ENCODE data around the gene NPR3. TPM values are rescaled to one million over a fixed set of nuclear protein-coding genes. Genes with fewer than 3 reads are reported as not detected.

Gene NPR3
- polyA plus RNA-seq, 1 of the 3 experiments (the other 2 are of a cell fraction), result 35.8 TPM

GRCh38 chr5:32812399-32812798, 101.3 kb downstream of the NPR3 start:
- 53% methylated on average over 4 of the region's 5 CpGs for WGBS (ENCODE audit: low lambda C conversion rate)
- DNase-seq, result no peak

GRCh38 chr5:32814141-32814540, 103.0 kb downstream of the NPR3 start:
- H3K9me2 ChIP-seq, result no peaks in the 10 kb centered on the region
- H4K20me1 ChIP-seq (ENCODE audit: insufficient read depth), result no peaks in the 10 kb centered on the region
- peaks cover 35% of the 10 kb centered on the region for H3F3A ChIP-seq (replicated peaks; ENCODE audit: insufficient read depth)
- no peak overlapping the region for H3K9ac ChIP-seq
- H3K4me1 ChIP-seq (ENCODE audit: control insufficient read depth in 1 of 2, insufficient read depth in 2 of 2, low read depth in 1 of 2, low read length in 1 of 2), result peaks cover 0 to 14% of the 10 kb centered on the region in 2 experiments; a peak in 1 of 4 replicates
- no peaks in the 10 kb centered on the region for H3K79me2 ChIP-seq (ENCODE audit: insufficient read depth)
- no peak overlapping the region for H3K4me2 ChIP-seq
- CTCF ChIA-PET, result no interaction called here
- TF ChIP-seq RCOR1 (IDR thresholded peaks at IDR 0.05; ENCODE audit: low read length) (no peak), TAF1 (IDR thresholded peaks at IDR 0.05; ENCODE audit: borderline replicate concordance, low read depth, low read length) (no peak), GATA2 (CRISPR knock-in tag; IDR thresholded peaks at IDR 0.05) (no peak), JUND (IDR thresholded peaks at IDR 0.05) (no peak), ELF1 (IDR thresholded peaks at IDR 0.05) (no peak), IRF3 (IDR thresholded peaks at IDR 0.05; ENCODE audit: low read depth, low read length) (no peak), CHD2 (IDR thresholded peaks at IDR 0.05; ENCODE audit: low read length, partially characterized antibody) (no peak), POLR2AphosphoS5 (IDR thresholded peaks at IDR 0.05; ENCODE audit: low read depth, low read length) (no peak)
- H3K27me3 ChIP-seq (ENCODE audit: insufficient read depth), result no peaks in the 10 kb centered on the region
- peaks cover 0 to 3% of the 10 kb centered on the region in 2 experiments for H3K36me3 ChIP-seq (replicated peaks in 1 of 2; ENCODE audit: control insufficient read depth in 1 of 2, insufficient read depth in 2 of 2, low read length in 1 of 2)
- POLR2A ChIA-PET, result no interaction called here
- H3K4me3 ChIP-seq (ENCODE audit: low read depth in 2 of 2, low read length in 1 of 2), result no peak overlapping the region
- no peak for DNase-seq
- H3K27ac ChIP-seq (ENCODE audit: low read depth in 2 of 2, low read length in 1 of 2), result peak overlapping the region in 1 of 2 experiments; percentile 65; a peak in 1 of 4 replicates
- H3K9me3 ChIP-seq, result no peaks in the 10 kb centered on the region
- no peak overlapping the region for H2AFZ ChIP-seq (ENCODE audit: low read depth)

More at GRCh38 chr5:32812399-32812798, 101.3 kb downstream of the NPR3 start:
- no peaks in the 10 kb centered on the region for H3K79me2 ChIP-seq (ENCODE audit: insufficient read depth)
- no peaks in the 10 kb centered on the region for H4K20me1 ChIP-seq (ENCODE audit: insufficient read depth)
- H3K4me3 ChIP-seq (ENCODE audit: low read depth in 2 of 2, low read length in 1 of 2), result no peak overlapping the region
- no peaks in the 10 kb centered on the region for H3K9me3 ChIP-seq
- ChIA-PET CTCF (interaction anchor here (0.6 kb wide), 1 partner anchor 16 kb away, joined by 4 read pairs; no protein-coding TSS in a partner anchor), POLR2A (no interaction called here)
- peaks cover 0 to 14% of the 10 kb centered on the region in 2 experiments; a peak in 1 of 4 replicates for H3K4me1 ChIP-seq (ENCODE audit: control insufficient read depth in 1 of 2, insufficient read depth in 2 of 2, low read depth in 1 of 2, low read length in 1 of 2)
- no peak overlapping the region for H3K27ac ChIP-seq (ENCODE audit: low read depth in 2 of 2, low read length in 1 of 2)
- H3K9ac ChIP-seq, result no peak overlapping the region
- peaks cover 35% of the 10 kb centered on the region for H3F3A ChIP-seq (replicated peaks; ENCODE audit: insufficient read depth)
- TF ChIP-seq EP300 (IDR thresholded peaks at IDR 0.05; ENCODE audit: borderline replicate concordance in 1 of 2, low read depth in 1 of 2, low read length in 1 of 2), result no peak
- no peak for TF ChIP-seq PBX3 (IDR thresholded peaks at IDR 0.05)
- no peak for TF ChIP-seq GABPA (IDR thresholded peaks at IDR 0.05; ENCODE audit: low read depth)
- no peak for TF ChIP-seq ELF1 (IDR thresholded peaks at IDR 0.05)
- TF ChIP-seq MEF2A (IDR thresholded peaks at IDR 0.05; ENCODE audit: borderline replicate concordance, low read depth), result no peak
- no peak for TF ChIP-seq CTCF (IDR thresholded peaks at IDR 0.05)
- TF ChIP-seq RXRA (IDR thresholded peaks at IDR 0.05; ENCODE audit: borderline replicate concordance, low read depth), result no peak
- TF ChIP-seq USF2 (IDR thresholded peaks at IDR 0.05; ENCODE audit: borderline replicate concordance, low read depth, low read length), result no peak
- TF ChIP-seq FOXJ3 (CRISPR knock-in tag; IDR thresholded peaks at IDR 0.05), result no peak
- no peak for TF ChIP-seq CHD2 (IDR thresholded peaks at IDR 0.05; ENCODE audit: low read length, partially characterized antibody)
- no peak for TF ChIP-seq JUND (IDR thresholded peaks at IDR 0.05)
- peaks cover 0 to 3% of the 10 kb centered on the region in 2 experiments for H3K36me3 ChIP-seq (replicated peaks in 1 of 2; ENCODE audit: control insufficient read depth in 1 of 2, insufficient read depth in 2 of 2, low read length in 1 of 2)
- H3K27me3 ChIP-seq (ENCODE audit: insufficient read depth), result no peaks in the 10 kb centered on the region
- H3K9me2 ChIP-seq, result no peaks in the 10 kb centered on the region
- H2AFZ ChIP-seq (ENCODE audit: low read depth), result no peak overlapping the region
- no peak overlapping the region for H3K4me2 ChIP-seq
